GM12892 (cell line): ENCODE results near the gene MYO15A.

ENCODE experiments used
- DNase-seq: peaks from one replicate; pipeline ENCODE4 v3.0.0; 2011; ENCODE audit not compliant: insufficient read length
- FAIRE-seq: peaks from 2 replicates; lab custom pipeline; 2011; peaks lifted over from hg19 to GRCh38; lab: Jason Lieb, UNC
- POLR2A ChIP-seq: IDR thresholded peaks from 2 replicates; pipeline ENCODE4 v1.6.1; 2011; ENCODE audit warnings: low read depth, low read length, control low read depth
- POLR2AphosphoS5 ChIP-seq: IDR thresholded peaks from 2 replicates; pipeline ENCODE4 v1.6.1; 2011; ENCODE audit warnings: low read depth, low read length, control low read depth
- TAF1 ChIP-seq: IDR thresholded peaks from 2 replicates; pipeline ENCODE4 v1.6.1; 2011; ENCODE audit warnings: low read depth, mild to moderate bottlenecking, control low read depth, low read length, borderline replicate concordance

Gene MYO15A

GRCh38 chr17:18167421-18167820 lies 58.9 kb downstream of the MYO15A start:
- TF ChIP-seq POLR2A: no peak
- DNase-seq: no peak
- no peak for FAIRE-seq

- FAIRE-seq: no peak
- DNase-seq: no peak
- TF ChIP-seq POLR2AphosphoS5 (no peak), TAF1 (no peak), POLR2A (no peak)
Measured at GRCh38 chr17:18172531-18173278, 64.1 kb downstream of the MYO15A start.

GRCh38 chr17:18173740-18174139 lies 65.2 kb downstream of the MYO15A start:
- TF ChIP-seq TAF1 (no peak), POLR2A (no peak), POLR2AphosphoS5 (no peak)
- DNase-seq (no peak), FAIRE-seq (no peak)

DNA sequence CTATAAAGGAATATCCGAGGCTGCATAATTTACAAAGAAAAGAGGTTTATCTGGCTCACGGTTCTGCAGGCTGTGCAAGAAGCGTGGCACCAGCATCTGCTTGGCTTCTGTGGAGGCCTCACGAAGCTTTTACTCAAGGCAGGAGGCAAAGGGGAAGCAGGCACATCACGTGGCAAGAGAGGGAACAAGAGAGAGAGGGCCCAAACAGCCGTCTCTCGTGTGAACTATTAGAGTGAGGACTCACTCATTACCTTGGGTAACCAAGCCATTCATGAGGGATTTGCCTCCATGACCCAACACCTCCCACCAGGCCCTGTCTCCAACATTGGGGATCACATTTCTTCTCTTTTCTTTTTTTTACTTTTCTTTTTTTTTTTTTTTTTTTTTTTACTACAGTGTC lies 67.6 kb downstream of the MYO15A start:
- no peak for FAIRE-seq

GRCh38 chr17:18177133-18177532 lies 68.6 kb downstream of the MYO15A start:
- TF ChIP-seq POLR2A (no peak), TAF1 (no peak), POLR2AphosphoS5 (no peak)
- DNase-seq (no peak), FAIRE-seq (no peak)

More for the DNA sequence above, 67.6 kb downstream of the MYO15A start:
- TF ChIP-seq POLR2AphosphoS5 (no peak), POLR2A (no peak), TAF1 (no peak)
- no peak for DNase-seq

DNA sequence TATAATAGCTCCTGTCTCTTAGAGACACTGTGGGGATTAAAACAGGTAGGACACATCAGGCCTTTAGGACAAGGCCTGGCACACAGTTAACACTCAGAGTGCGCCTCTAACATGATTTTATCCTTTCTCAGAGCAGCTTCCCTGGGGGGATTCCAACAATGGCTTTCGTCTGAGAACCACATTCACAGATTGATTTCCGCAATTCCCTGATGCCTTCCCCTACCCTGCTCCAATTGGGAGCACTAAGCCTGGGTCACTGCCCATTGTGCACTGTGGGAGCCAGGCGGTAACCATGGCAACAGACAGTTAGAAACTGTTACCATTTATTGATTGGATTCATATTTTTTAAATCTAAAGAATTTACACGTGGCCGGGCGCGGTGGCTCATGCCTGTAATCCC lies 69.2 kb downstream of the MYO15A start:
- FAIRE-seq: no peak
- TF ChIP-seq POLR2A (no peak), TAF1 (no peak), POLR2AphosphoS5 (no peak)
- no peak for DNase-seq

DNA sequence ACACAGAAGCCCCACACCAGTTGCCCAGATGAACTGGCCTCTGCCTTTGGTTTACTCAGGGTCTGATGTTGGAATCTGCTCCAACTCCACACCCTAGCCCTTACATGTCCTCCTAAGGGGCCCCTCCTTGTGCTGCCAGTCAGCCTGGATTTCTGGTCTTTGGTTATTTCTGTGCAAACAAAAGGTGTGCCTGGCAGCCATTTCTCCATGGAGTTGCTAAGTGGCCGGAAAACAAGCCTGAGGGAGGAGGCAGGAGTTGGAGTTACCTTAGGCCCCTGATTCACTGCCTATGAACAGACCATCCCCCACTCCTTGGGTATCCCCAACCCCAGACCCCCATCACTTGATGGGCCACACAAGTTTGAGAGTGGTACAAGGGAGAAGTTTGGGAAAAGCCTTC lies 70.6 kb downstream of the MYO15A start:
- no peak for TF ChIP-seq POLR2AphosphoS5
- no peak for TF ChIP-seq POLR2A
- no peak for TF ChIP-seq TAF1
- DNase-seq: no peak
- no peak for FAIRE-seq

DNA sequence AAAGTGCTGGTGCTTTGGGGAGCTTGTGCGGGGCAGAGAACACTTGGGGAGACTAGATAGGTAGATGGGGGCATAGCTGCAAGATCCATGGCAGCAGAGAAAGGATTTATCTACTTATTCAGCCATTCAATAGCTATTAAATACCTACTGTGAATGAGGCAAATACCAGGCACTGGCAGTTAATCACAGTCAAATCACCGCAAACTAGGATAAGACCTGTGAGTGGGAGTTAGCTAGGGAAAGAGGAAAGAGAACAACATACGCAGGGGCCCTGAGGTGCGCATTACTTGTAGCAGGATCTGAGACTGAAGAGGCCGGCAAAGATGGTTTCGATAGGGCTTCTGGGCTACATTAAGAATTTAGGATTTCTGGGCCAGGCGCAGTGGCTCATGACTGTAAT lies 71.2 kb downstream of the MYO15A start:
- no peak for FAIRE-seq
- TF ChIP-seq TAF1: no peak
- no peak for TF ChIP-seq POLR2AphosphoS5
- no peak for TF ChIP-seq POLR2A
- DNase-seq: no peak

GRCh38 chr17:18181358-18181757 lies 72.8 kb downstream of the MYO15A start:
- DNase-seq: no peak
- FAIRE-seq: no peak

DNA sequence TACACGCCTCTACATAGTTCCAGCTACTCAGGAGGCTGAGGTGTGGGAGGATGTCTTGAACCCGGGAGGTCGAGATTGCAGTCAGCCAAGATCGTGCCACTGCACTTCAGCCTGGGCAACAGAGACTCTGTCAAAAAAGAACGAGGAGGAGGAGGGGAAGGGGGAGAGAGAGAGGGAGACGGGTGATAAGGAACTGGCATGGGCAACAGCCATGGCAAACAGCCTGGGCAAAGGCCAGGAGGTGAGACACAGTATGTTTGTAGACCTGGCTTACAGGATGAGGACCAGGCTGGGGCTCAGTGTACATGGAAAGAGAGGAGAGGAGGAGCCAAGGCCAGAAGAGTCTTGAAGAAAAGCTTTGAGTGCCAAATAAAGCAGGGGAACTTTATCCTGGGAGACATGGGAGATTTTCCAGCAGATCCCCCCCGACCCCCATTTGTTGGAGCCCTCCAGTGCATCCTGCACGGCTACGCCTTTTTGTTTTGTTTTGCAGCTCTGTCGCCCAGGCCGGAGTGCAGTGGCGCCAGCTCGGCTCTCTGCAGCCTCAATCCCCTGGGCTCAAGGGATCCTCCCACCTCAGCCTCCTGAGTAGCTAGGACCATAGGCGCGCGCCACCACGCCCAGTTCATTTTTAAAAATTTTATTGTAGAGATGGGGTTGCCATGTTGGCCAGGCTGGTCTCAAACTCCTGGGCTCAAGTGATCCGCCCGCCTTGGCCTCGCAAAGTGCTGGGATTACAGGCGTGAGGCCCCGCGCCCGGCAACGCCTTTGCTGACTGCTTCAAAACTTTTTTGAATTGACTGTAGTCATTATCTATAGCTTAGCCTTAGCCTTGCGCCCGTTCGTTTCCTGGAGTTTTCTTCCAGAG lies 73.8 kb downstream of the MYO15A start:
- TF ChIP-seq POLR2AphosphoS5 (no peak), TAF1 (no peak), POLR2A (no peak)
- FAIRE-seq (no peak), DNase-seq (no peak)

More at GRCh38 chr17:18181358-18181757, 72.8 kb downstream of the MYO15A start:
- no peak for TF ChIP-seq POLR2A
- TF ChIP-seq TAF1: no peak
- no peak for TF ChIP-seq POLR2AphosphoS5

DNA sequence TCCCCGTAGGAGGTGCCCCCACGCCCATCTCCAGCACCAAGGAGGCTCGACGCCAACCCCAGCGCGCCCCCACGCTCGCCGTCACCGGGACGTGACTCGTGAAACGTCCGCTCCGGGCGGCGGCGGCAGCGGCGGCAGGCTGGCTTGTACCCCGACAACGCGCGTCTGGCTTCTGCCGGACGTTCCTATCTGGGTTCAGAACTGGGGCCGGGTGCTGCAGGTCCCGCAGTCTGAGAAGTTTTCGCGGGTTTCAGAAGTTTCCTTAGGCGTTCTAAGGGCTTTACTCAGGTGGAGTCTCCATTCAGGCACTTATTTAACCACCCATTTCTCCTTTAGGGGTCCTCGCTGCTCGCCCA lies 74.4 kb downstream of the MYO15A start:
- DNase-seq (peak; percentile 80), FAIRE-seq (peak; percentile 94)
- TF ChIP-seq POLR2A (peak; percentile 54; the same call in 1 of the 2 replicates), TAF1 (peak; percentile 65; the same call in 1 of the 2 replicates), POLR2AphosphoS5 (peak; percentile 36; the same call in 1 of the 2 replicates)
